ENCODE results near the gene P2RX1.

DNA sequence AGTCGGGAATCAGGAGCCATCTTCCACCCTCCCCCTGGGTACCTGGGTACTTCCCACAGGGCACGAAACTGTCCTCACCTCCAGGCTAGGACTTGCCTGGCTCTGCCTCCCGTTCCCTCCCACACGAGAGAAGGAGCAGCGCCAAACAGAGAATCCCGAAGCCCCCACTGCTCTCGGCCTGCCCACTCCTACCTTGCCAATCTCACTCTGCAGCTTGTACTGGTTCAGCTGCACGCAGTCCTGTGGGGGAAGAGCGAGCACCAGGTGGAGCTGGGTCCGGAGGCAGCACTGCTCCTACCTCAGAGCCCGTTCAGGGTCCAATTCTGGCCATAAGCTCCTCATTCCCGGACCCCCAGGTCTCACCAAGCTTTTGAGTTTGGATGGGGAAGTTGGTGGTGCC is 32.1 kb downstream of the P2RX1 start:
- TF ChIP-seq, protein P1, sequence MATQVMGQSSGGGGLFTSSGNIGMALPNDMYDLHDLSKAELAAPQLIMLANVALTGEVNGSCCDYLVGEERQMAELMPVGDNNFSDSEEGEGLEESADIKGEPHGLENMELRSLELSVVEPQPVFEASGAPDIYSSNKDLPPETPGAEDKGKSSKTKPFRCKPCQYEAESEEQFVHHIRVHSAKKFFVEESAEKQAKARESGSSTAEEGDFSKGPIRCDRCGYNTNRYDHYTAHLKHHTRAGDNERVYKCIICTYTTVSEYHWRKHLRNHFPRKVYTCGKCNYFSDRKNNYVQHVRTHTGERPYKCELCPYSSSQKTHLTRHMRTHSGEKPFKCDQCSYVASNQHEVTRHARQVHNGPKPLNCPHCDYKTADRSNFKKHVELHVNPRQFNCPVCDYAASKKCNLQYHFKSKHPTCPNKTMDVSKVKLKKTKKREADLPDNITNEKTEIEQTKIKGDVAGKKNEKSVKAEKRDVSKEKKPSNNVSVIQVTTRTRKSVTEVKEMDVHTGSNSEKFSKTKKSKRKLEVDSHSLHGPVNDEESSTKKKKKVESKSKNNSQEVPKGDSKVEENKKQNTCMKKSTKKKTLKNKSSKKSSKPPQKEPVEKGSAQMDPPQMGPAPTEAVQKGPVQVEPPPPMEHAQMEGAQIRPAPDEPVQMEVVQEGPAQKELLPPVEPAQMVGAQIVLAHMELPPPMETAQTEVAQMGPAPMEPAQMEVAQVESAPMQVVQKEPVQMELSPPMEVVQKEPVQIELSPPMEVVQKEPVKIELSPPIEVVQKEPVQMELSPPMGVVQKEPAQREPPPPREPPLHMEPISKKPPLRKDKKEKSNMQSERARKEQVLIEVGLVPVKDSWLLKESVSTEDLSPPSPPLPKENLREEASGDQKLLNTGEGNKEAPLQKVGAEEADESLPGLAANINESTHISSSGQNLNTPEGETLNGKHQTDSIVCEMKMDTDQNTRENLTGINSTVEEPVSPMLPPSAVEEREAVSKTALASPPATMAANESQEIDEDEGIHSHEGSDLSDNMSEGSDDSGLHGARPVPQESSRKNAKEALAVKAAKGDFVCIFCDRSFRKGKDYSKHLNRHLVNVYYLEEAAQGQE (IDR thresholded peaks at IDR 0.05; ENCODE audit: insufficient read depth in 1 of 2, low read depth in 2 of 2, low read length in 2 of 2) = no peak
- TF ChIP-seq TAF1 (IDR thresholded peaks at IDR 0.05; ENCODE audit: borderline replicate concordance, insufficient read depth, low read length) (no peak), POLR2AphosphoS5 (IDR thresholded peaks at IDR 0.05; ENCODE audit: low read depth, low read length) (no peak)
